Retinal pigment epithelial cell (primary cell): Measurements from ENCODE around the gene KLHL22.

Experiments used
- DNase-seq: peaks from one replicate; pipeline ENCODE4 v3.0.0-alpha.2; 2010; ENCODE audit warnings: low read depth
- H3K4me3 ChIP-seq: 2 replicates; pipeline ENCODE4 v1.5.1; 2011; ENCODE audit warnings: mild to moderate bottlenecking, low read length, control low read depth, moderate library complexity
- CTCF ChIP-seq: conservative IDR thresholded peaks from 2 replicates; pipeline ENCODE4 v1.5.1; 2011; ENCODE audit warnings: low read depth, low read length, control low read depth, inconsistent platforms

KLHL22 gene

GRCh38 chr22:20429254-20430100, 66.1 kb downstream of the KLHL22 start:
- DNase-seq: no peak

GRCh38 chr22:20428496-20429253, 66.9 kb downstream of the KLHL22 start:
- TF ChIP-seq CTCF: no peak
- H3K4me3 ChIP-seq: no peak overlapping the region
- no peak for DNase-seq

More at GRCh38 chr22:20429254-20430100, 66.1 kb downstream of the KLHL22 start:
- no peak overlapping the region for H3K4me3 ChIP-seq
- TF ChIP-seq CTCF: no peak

- no peak for TF ChIP-seq CTCF
- no peak overlapping the region for H3K4me3 ChIP-seq
- DNase-seq: no peak
Measured at GRCh38 chr22:20427945-20428417, 67.6 kb downstream of the KLHL22 start.

GRCh38 chr22:20427104-20427944, 68.3 kb downstream of the KLHL22 start:
- H3K4me3 ChIP-seq: no peak overlapping the region

GRCh38 chr22:20426259-20426615, 69.4 kb downstream of the KLHL22 start:
- no peak for DNase-seq
- H3K4me3 ChIP-seq: no peak overlapping the region
- TF ChIP-seq CTCF: no peak

More at GRCh38 chr22:20427104-20427944, 68.3 kb downstream of the KLHL22 start:
- DNase-seq: no peak
- no peak for TF ChIP-seq CTCF

- no peak overlapping the region for H3K4me3 ChIP-seq
- no peak for TF ChIP-seq CTCF
- no peak for DNase-seq
Measured at GRCh38 chr22:20425566-20426258, 69.9 kb downstream of the KLHL22 start.
